Suprapubic skin (tissue), 4 donors: Measurements from ENCODE around the gene TMEM35B. TPM values are rescaled to one million over a fixed set of nuclear protein-coding genes. Genes with fewer than 3 reads are reported as not detected.
"Not testable (repeated sequence)": the region's sequence is repeated elsewhere in the genome, so short reads cannot be mapped to it uniquely, and the experiment has no call there.

Experiments
- DNase-seq, 2 donors: peaks; one replicate each; pipeline ENCODE4 v3.0.0-alpha.2; 2019; ENCODE audit warnings: low spot score in 2 of 2
- H3K27ac ChIP-seq: fragments of 200-600 bp; sonication (generic); one replicate; pipeline ENCODE4 v1.5.1; 2019
- H3K27me3 ChIP-seq: fragments of 200-600 bp; sonication (generic); one replicate; pipeline ENCODE4 v1.5.1; 2019
- H3K36me3 ChIP-seq: fragments of 200-600 bp; sonication (generic); one replicate; pipeline ENCODE4 v1.5.1; 2019
- H3K4me1 ChIP-seq: fragments of 200-600 bp; sonication (generic); one replicate; pipeline ENCODE4 v1.5.1; 2019
- H3K4me3 ChIP-seq: fragments of 200-600 bp; sonication (generic); one replicate; pipeline ENCODE4 v1.5.1; 2019; ENCODE audit warnings: mild to moderate bottlenecking
- H3K9me3 ChIP-seq: fragments of 200-600 bp; sonication (generic); one replicate; pipeline ENCODE4 v1.5.1; 2019
- EP300 ChIP-seq: sonication (generic); formaldehyde crosslinking; IDR thresholded peaks from one replicate; pipeline ENCODE4 v1.6.1; 2017; ENCODE audit warnings: antibody characterized with exemption
- POLR2A ChIP-seq, 2 donors: fragments of 450-650 bp; IDR thresholded peaks; one replicate each; pipeline ENCODE4 v1.6.1; 2017; ENCODE audit warnings: antibody characterized with exemption in 2 of 2, mild to moderate bottlenecking in 2 of 2, moderate library complexity in 2 of 2
- POLR2AphosphoS5 ChIP-seq, 3 donors: sonication (generic); formaldehyde crosslinking; IDR thresholded peaks; one replicate each; pipeline ENCODE4 v1.6.1; 2017; ENCODE audit warnings: antibody characterized with exemption in 3 of 3
- WGBS: methylation state at CpG from one replicate; pipeline ENCODE4 v1.1.5; 2018; 5-methylcytosine and 5-hydroxymethylcytosine counted together
- total RNA-seq, 4 donors: library from RNA; depleted of rRNA; stranded (reverse); fragments of >200 nt; gene quantifications; one replicate each; pipeline ENCODE4 v1.1.0, GENCODE V29; 2016
- TF ChIP-seq, protein P1 (sequence below), 2 donors: fragments of 200-600 bp in 1 of 2; fragments of 450-650 bp in 1 of 2; sonication (generic) in 1 of 2; IDR thresholded peaks; one replicate each; pipeline ENCODE4 v1.5.1; 2016 to 2019; ENCODE audit warnings: antibody characterized with exemption in 2 of 2, mild to moderate bottlenecking in 1 of 2, moderate library complexity in 1 of 2

Gene TMEM35B
- total RNA-seq, 4 donors from 2014 or later = 6.5 to 12.2 (median 8.6) TPM

DNA sequence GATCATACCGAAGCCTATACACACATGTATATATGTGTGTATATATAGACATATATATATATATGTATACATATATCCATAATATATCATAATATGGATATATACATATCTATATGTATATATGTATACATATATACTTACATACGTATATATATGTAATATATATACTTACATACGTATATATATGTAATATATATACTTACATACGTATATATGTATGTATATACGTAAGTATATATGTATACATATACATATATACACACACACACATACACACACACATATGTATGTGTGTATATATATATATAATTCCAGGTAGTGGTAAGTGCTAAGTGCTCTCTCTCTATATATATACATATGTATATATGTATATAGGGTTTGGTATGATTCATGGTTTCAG, 9.7 kb upstream of the TMEM35B start:
- TF ChIP-seq EP300 (no peak), POLR2A (IDR thresholded peaks at IDR 0.05) (no peak), POLR2AphosphoS5 (IDR thresholded peaks at IDR 0.05) (no peak)
- TF ChIP-seq, protein P1, sequence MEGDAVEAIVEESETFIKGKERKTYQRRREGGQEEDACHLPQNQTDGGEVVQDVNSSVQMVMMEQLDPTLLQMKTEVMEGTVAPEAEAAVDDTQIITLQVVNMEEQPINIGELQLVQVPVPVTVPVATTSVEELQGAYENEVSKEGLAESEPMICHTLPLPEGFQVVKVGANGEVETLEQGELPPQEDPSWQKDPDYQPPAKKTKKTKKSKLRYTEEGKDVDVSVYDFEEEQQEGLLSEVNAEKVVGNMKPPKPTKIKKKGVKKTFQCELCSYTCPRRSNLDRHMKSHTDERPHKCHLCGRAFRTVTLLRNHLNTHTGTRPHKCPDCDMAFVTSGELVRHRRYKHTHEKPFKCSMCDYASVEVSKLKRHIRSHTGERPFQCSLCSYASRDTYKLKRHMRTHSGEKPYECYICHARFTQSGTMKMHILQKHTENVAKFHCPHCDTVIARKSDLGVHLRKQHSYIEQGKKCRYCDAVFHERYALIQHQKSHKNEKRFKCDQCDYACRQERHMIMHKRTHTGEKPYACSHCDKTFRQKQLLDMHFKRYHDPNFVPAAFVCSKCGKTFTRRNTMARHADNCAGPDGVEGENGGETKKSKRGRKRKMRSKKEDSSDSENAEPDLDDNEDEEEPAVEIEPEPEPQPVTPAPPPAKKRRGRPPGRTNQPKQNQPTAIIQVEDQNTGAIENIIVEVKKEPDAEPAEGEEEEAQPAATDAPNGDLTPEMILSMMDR (IDR thresholded peaks at IDR 0.05) = no peak
- Histone ChIP-seq H3K36me3 (peaks cover 28% of the 10 kb centered on the region), H3K9me3 (no peaks in the 10 kb centered on the region), H3K4me1 (no peaks in the 10 kb centered on the region), H3K27me3 (no peaks in the 10 kb centered on the region), H3K27ac (no peak overlapping the region), H3K4me3 (no peak overlapping the region)
- 83% methylated on average over 5 of the region's 5 CpGs for whole genome bisulfite sequencing
- DNase-seq = no peak

DNA sequence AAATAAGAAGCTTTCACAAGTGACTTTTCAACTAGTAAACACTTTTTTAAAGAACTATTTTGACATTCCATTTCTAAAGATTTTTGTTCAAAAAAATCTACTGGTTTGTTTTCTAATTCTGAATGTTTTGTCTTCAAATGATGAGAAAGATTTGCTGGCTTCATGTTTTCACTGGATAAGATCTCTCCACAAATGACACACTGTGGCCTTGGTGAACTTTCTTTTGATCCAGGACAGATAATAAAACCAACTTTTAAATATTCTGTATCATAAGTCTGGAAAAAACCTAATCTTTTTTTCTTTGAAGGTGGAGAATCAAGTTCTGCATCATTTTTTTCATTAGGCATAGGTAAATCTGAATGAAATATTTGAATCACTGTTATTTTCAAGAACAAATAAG, 3.4 kb upstream of the TMEM35B start:
- H3K36me3 ChIP-seq = peaks cover 8% of the 10 kb centered on the region
- H3K9me3 ChIP-seq = no peaks in the 10 kb centered on the region
- no peak for DNase-seq
- H3K4me1 ChIP-seq = peaks cover 24% of the 10 kb centered on the region
- no peaks in the 10 kb centered on the region for H3K27me3 ChIP-seq
- TF ChIP-seq EP300 (no peak), POLR2AphosphoS5 (IDR thresholded peaks at IDR 0.05) (no peak), POLR2A (IDR thresholded peaks at IDR 0.05) (no peak)
- TF ChIP-seq, protein P1 (IDR thresholded peaks at IDR 0.05) = no peak
- H3K27ac ChIP-seq = no peak overlapping the region
- no peak overlapping the region for H3K4me3 ChIP-seq

DNA sequence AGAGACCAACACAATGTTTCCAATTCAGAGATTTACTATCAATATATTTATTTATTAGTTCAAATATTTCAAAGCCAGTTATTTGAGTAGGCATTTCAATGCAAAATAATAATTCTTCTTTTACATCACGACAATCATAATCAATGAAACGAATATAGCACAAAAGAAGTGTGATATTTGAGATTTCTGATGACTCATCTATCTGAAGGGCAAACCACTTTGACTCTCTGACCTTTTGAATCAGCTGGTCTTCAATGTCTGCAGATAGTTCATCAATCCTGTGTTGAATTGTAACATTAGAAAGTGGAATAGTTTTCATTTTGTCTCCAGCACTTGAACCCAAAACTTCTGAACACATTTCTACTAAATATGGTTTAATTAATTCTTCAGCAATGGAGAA, 3.0 kb upstream of the TMEM35B start:
- H3K4me3 ChIP-seq = no peak overlapping the region
- no peaks in the 10 kb centered on the region for H3K9me3 ChIP-seq
- DNase-seq = no peak
- no peak overlapping the region for H3K27ac ChIP-seq
- TF ChIP-seq POLR2AphosphoS5 (IDR thresholded peaks at IDR 0.05) (no peak), POLR2A (IDR thresholded peaks at IDR 0.05) (no peak), EP300 (no peak)
- TF ChIP-seq, protein P1 (IDR thresholded peaks at IDR 0.05) = no peak
- no peaks in the 10 kb centered on the region for H3K27me3 ChIP-seq
- WGBS = 81% methylated on average over 2 of the region's 2 CpGs
- peaks cover 28% of the 10 kb centered on the region for H3K4me1 ChIP-seq
- peaks cover 5% of the 10 kb centered on the region for H3K36me3 ChIP-seq

DNA sequence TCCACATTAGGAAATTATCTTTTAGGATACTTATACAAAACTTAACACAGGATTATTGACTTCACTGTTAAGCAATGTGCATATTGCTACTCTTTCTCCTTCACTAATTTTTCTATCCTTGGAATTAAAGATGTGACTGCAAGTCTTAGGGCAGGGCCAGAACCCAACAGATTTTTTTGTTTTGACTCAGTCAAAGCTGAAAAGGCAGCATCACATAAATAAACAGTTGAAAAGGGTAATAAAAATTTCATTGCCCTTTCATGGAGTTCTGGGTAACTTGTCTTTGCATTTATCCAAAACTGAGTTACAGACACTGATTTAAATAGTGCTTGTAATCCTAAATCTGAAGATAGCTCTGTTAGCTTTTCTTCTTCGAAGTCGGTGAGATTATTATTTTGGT, 1.9 kb upstream of the TMEM35B start:
- H3K27me3 ChIP-seq = no peaks in the 10 kb centered on the region
- no peak overlapping the region for H3K4me3 ChIP-seq
- 94% methylated on average over 2 of the region's 2 CpGs for WGBS
- peaks cover 30% of the 10 kb centered on the region for H3K4me1 ChIP-seq
- DNase-seq = no peak
- H3K36me3 ChIP-seq = peaks cover 5% of the 10 kb centered on the region
- TF ChIP-seq POLR2A (IDR thresholded peaks at IDR 0.05) (no peak), EP300 (no peak), POLR2AphosphoS5 (IDR thresholded peaks at IDR 0.05) (no peak)
- TF ChIP-seq, protein P1 (IDR thresholded peaks at IDR 0.05) = no peak
- H3K27ac ChIP-seq = no peak overlapping the region
- H3K9me3 ChIP-seq = no peaks in the 10 kb centered on the region

DNA sequence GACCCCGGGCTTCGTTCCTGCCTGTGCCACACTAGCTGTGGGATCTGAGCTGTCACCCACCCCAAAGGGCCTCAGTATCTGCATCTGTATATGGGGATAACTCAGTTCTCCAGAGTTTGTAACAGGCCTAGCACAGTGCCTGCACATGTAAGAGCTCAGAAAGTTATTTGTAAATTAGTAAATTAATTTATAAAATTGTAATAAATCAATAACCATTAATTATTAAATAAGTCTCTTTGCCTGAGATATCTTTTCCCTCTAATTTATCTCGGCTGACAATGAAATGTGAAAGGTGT, 410 bp upstream of the TMEM35B start:
- Histone ChIP-seq H3K27ac (peak overlapping the region; percentile 94), H3K4me3 (peak overlapping the region; percentile 95), H3K4me1 (peaks cover 30% of the 10 kb centered on the region)
- H3K27me3 ChIP-seq, H3K9me3 ChIP-seq, DNase-seq, H3K36me3 ChIP-seq: not testable (repeated sequence)
- 33% methylated on average over 3 of the region's 3 CpGs for WGBS

DNA sequence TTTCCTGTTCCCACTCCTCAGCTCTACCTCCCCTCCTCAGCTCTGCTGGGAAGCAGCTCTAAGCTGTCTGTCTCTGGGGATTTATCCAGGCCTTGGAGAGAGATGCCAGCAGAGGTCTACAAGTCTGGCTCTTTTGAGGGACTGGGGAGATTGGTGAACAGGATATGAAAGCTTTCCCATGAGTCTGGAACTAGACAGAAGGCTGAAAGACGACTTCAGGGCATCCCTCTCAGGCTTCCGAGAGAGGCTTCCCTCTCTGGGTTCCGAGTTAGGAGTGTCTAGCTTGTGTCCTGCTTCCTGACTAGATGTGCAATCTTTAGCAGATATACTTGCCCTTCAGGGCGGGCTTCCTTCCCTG, 733 bp downstream of the TMEM35B start:
- no peak for DNase-seq
- WGBS = no CpG with 5 or more reads among the region's 4 CpGs
- peak overlapping the region; percentile 94 for H3K27ac ChIP-seq

More for the DNA sequence above, 733 bp downstream of the TMEM35B start:
- H3K27me3 ChIP-seq = no peaks in the 10 kb centered on the region
- H3K4me1 ChIP-seq = peaks cover 30% of the 10 kb centered on the region
- no peaks in the 10 kb centered on the region for H3K9me3 ChIP-seq
- H3K4me3 ChIP-seq = peak overlapping the region; percentile 95
- peaks cover 9% of the 10 kb centered on the region for H3K36me3 ChIP-seq
- TF ChIP-seq, protein P1 (IDR thresholded peaks at IDR 0.05) = no peak
